T-cell (primary cell): ENCODE results near the gene TEX36. TPM values are rescaled to one million over a fixed set of nuclear protein-coding genes. Genes with fewer than 3 reads are reported as not detected.
"Not testable (repeated sequence)": the region's sequence is repeated elsewhere in the genome, so short reads cannot be mapped to it uniquely, and the experiment has no call there.

Experiments used
- ATAC-seq, 4 experiments: fragments of 200-7000 bp in 3 of 4; fragments of 150-1000 bp in 1 of 4; cut with Tn5 transposase; replicated peaks in 1 of 4; 1 replicate in 3 of 4; 2 replicates in 1 of 4; pipeline ENCODE4 v1.10.0; 2021; ENCODE audit warnings: moderate library complexity in 3 of 4, mild to moderate bottlenecking in 2 of 4, moderate number of reproducible peaks in 1 of 4
- CTCF ChIA-PET, 2 donors: fragments of 300-600 bp; sonication (Branson Sonifier 250); formaldehyde crosslinking; loops; one replicate each; lab custom pipeline; 2022; ENCODE audit warnings: antibody characterized with exemption in 2 of 2; lab: Charles Lee
- POLR2A ChIA-PET, 2 donors: fragments of 300-600 bp; sonication (Branson Sonifier 250); formaldehyde crosslinking; loops; one replicate each; lab custom pipeline; 2022; ENCODE audit warnings: antibody characterized with exemption in 2 of 2; lab: Charles Lee
- DNase-seq, 35 experiments: peaks; one replicate each; pipeline versions ENCODE4 v3.0.0 to v3.0.0-alpha.2; 2013 to 2023
- H3K27ac ChIP-seq: one replicate; pipeline ENCODE4 v1.5.1; 2013; ENCODE audit warnings: low read length
- H3K27me3 ChIP-seq, 2 experiments: replicated peaks in 1 of 2; 1 replicate in 1 of 2; 2 replicates in 1 of 2; pipeline versions ENCODE4 v1.6.1 to v1.7.0; 2013; ENCODE audit warnings: low read length in 1 of 2, mixed read lengths in 1 of 2; ENCODE audit not compliant: control insufficient read depth in 2 of 2, insufficient read depth in 2 of 2; ENCODE audit errors: extremely low read depth in 1 of 2
- H3K36me3 ChIP-seq, 2 donors: 1 replicate in 1 of 2; 2 replicates in 1 of 2; pipeline versions ENCODE4 v1.6.1 to v1.7.0; 2013; ENCODE audit warnings: low read length in 1 of 2; ENCODE audit not compliant: control insufficient read depth in 2 of 2, insufficient read depth in 1 of 2; ENCODE audit errors: extremely low read depth in 1 of 2
- H3K4me1 ChIP-seq, 2 experiments: 1 replicate in 1 of 2; 2 replicates in 1 of 2; pipeline versions ENCODE4 v1.6.1 to v1.7.0; 2013; ENCODE audit warnings: low read length in 2 of 2, mixed read lengths in 1 of 2; ENCODE audit not compliant: insufficient read depth in 2 of 2, control insufficient read depth in 1 of 2; ENCODE audit errors: extremely low read depth in 1 of 2
- H3K4me3 ChIP-seq, 2 donors: 1 replicate in 1 of 2; 2 replicates in 1 of 2; pipeline versions ENCODE4 v1.5.1 to v1.7.0; 2013; ENCODE audit warnings: mild to moderate bottlenecking in 2 of 2, low read length in 1 of 2, moderate library complexity in 1 of 2; ENCODE audit not compliant: control insufficient read depth in 1 of 2; ENCODE audit errors: extremely low read depth in 1 of 2
- H3K9me3 ChIP-seq: 2 replicates; pipeline ENCODE4 v1.7.0; 2013
- H3K27ac Mint-ChIP-seq, 2 donors: one replicate each; pipeline ENCODE4 v1.8.0; 2020 to 2021; ENCODE audit warnings: mild to moderate bottlenecking in 2 of 2, mixed read lengths in 2 of 2
- H3K27me3 Mint-ChIP-seq, 2 donors: one replicate each; pipeline ENCODE4 v1.8.0; 2021 to 2022; ENCODE audit warnings: mixed read lengths in 2 of 2
- H3K36me3 Mint-ChIP-seq: one replicate; pipeline ENCODE4 v1.8.0; 2021; ENCODE audit warnings: mixed read lengths
- H3K4me1 Mint-ChIP-seq, 3 donors: one replicate each; pipeline ENCODE4 v1.8.0; 2020 to 2022; ENCODE audit warnings: mixed read lengths in 3 of 3, mild to moderate bottlenecking in 1 of 3
- H3K4me3 Mint-ChIP-seq, 3 donors: one replicate each; pipeline ENCODE4 v1.8.0; 2020 to 2022; ENCODE audit warnings: mild to moderate bottlenecking in 3 of 3, mixed read lengths in 3 of 3, moderate library complexity in 3 of 3
- H3K9me3 Mint-ChIP-seq, 3 donors: one replicate each; pipeline ENCODE4 v1.8.0; 2020 to 2022; ENCODE audit warnings: mixed read lengths in 3 of 3
- WGBS: methylation state at CpG from one replicate; pipeline ENCODE4 v1.1.5; 2013; ENCODE audit warnings: missing lambda C conversion rate; ENCODE audit not compliant: insufficient coverage; 5-methylcytosine and 5-hydroxymethylcytosine counted together
- total RNA-seq, 35 experiments: library from RNA in 6 of 35; stranded (reverse) in 6 of 35; fragments of 120-200 nt in 1 of 35; gene quantifications; one replicate each; pipeline versions ENCODE4 v1.2.1 to v1.2.4 and lab custom pipeline; 2013 to 2026

TEX36 gene
- total RNA-seq, 5 donors from 2014 or later (not counting 1 experiment from before 2014, with no cell fraction given): not detected

DNA sequence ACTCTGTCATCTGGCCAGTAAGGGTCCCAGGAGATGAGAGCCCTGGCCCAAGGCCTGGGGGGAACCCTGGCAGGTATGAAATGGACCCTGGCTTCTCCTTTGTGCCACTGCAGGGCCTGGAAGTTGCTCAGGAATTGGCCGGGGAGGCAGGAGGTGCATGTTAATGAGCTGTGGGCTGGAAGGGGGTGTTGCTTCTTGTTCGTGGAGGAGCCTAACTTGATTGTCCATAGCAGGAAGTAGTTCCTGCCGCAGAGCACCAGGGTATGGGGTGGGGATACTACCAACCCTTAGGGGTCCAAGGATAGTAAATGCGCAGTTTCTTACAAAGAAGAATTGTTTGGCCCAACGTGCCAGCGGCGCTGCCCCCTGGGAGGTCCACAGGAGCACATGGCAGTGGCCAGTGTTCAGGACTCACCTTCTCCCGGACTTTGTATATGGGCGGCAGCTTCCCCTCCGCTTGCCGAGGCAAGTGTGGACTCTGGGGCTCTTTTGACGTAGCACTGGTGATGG, 21.5 kb downstream of the TEX36 start:
- CTCF ChIA-PET: no interaction called here
- DNase-seq (no peak), ATAC-seq (no peak)
- Mint-ChIP-seq H3K27me3 (peaks cover 12 to 14% of the 10 kb centered on the region in 2 donors), H3K27ac (no peak overlapping the region), H3K9me3 (no peaks in the 10 kb centered on the region), H3K36me3 (no peaks in the 10 kb centered on the region), H3K4me1 (no peaks in the 10 kb centered on the region), H3K4me3 (no peak overlapping the region)
- Histone ChIP-seq H3K27ac (no peak overlapping the region), H3K27me3 (peaks cover 0 to 10% of the 10 kb centered on the region in 2 experiments), H3K9me3 (no peaks in the 10 kb centered on the region), H3K4me1 (no peaks in the 10 kb centered on the region), H3K4me3 (no peak overlapping the region), H3K36me3 (no peaks in the 10 kb centered on the region)
- POLR2A ChIA-PET: no interaction called here
- 81% methylated on average over 11 of the region's 12 CpGs for WGBS

DNA sequence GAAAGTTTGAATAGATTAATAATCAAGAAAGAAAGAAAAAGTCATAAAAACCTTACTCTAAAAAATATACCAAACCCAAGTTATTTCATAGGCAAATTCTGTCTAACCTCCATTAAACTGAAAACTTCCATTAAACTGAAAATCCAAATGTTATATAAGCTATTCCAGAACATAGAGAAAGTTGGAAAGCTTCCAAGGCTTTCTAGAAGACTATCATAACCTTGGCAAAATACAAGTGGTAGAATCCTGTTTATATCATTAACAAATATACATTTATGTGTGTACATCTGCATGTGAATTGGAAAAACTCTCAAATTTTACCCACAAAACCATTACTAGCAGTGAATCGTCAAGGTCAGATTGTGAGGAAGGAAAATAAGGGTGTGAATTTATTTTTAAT, 23.9 kb downstream of the TEX36 start:
- H3K9me3 Mint-ChIP-seq: no peaks in the 10 kb centered on the region
- no peaks in the 10 kb centered on the region for H3K4me1 Mint-ChIP-seq
- H3K27ac ChIP-seq: no peak overlapping the region
- DNase-seq (no peak), ATAC-seq (no peak)
- no CpG with 5 or more reads among the region's 1 CpG for WGBS
- peaks cover 0 to 10% of the 10 kb centered on the region in 2 experiments for H3K27me3 ChIP-seq
- H3K27ac Mint-ChIP-seq: no peak overlapping the region
- ChIA-PET CTCF (no interaction called here), POLR2A (no interaction called here)
- H3K4me3 ChIP-seq: no peak overlapping the region
- H3K9me3 ChIP-seq: no peaks in the 10 kb centered on the region
- H3K27me3 Mint-ChIP-seq: peaks cover 9 to 12% of the 10 kb centered on the region in 2 donors
- H3K4me3 Mint-ChIP-seq: no peak overlapping the region
- H3K36me3 Mint-ChIP-seq: no peaks in the 10 kb centered on the region
- H3K4me1 ChIP-seq: no peaks in the 10 kb centered on the region
- H3K36me3 ChIP-seq: no peaks in the 10 kb centered on the region

DNA sequence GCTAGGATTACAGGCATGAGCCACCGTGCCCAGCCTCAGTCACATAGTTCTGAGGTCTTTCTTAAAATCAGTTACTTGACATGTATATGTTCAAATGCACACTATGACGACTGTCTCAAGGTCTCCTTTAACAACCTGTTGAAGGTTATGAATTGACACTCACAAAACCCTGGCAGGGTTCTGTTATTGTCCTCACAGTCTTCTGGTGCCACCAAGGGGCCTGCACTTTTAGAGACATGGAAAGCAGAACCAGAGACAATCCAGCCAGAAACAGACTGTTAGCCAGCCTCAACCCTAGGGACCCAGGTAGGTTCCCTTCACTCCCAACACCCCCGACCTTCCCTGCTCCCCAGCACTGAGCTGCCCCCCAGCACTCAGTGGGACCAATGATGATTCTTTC, 26.4 kb downstream of the TEX36 start:
- WGBS: 75% methylated on average over 3 of the region's 3 CpGs
- POLR2A ChIA-PET: no interaction called here
- no peaks in the 10 kb centered on the region for H3K9me3 Mint-ChIP-seq

DNA sequence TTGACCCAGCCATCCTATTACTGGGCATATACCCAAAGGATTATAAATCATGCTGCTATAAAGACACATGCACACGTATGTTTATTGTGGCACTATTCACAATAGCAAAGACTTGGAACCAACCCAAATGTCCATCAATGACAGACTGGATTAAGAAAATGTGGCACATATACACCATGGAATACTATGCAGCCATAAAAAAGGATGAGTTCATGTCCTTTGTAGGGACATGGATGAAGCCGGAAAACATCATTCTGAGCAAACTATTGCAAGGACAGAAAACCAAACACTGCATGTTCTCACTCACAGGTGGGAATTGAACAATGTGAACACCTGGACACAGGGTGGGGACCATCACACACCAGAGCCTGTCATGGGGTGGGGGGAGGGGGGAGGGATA, 29.9 kb downstream of the TEX36 start:
- no CpG with 5 or more reads among the region's 2 CpGs for WGBS
- H3K9me3 ChIP-seq, H3K27ac Mint-ChIP-seq, ATAC-seq, H3K9me3 Mint-ChIP-seq, H3K4me1 ChIP-seq, H3K36me3 ChIP-seq, CTCF ChIA-PET, POLR2A ChIA-PET, H3K27me3 ChIP-seq, H3K36me3 Mint-ChIP-seq, H3K4me3 Mint-ChIP-seq, H3K4me3 ChIP-seq, DNase-seq, H3K4me1 Mint-ChIP-seq, H3K27ac ChIP-seq: not testable (repeated sequence)
- H3K27me3 Mint-ChIP-seq: peaks cover 10 to 15% of the 10 kb centered on the region in 2 donors

More for the DNA sequence above, 26.4 kb downstream of the TEX36 start:
- H3K36me3 ChIP-seq: no peaks in the 10 kb centered on the region
- Mint-ChIP-seq H3K4me3 (no peak overlapping the region), H3K27me3 (peaks cover 6 to 12% of the 10 kb centered on the region in 2 donors), H3K27ac (no peak overlapping the region), H3K4me1 (no peaks in the 10 kb centered on the region), H3K36me3 (no peaks in the 10 kb centered on the region)
- peaks cover 0 to 6% of the 10 kb centered on the region in 2 experiments for H3K27me3 ChIP-seq
- DNase-seq (no peak), ATAC-seq (no peak)
- H3K9me3 ChIP-seq: no peaks in the 10 kb centered on the region
- no peak overlapping the region for H3K27ac ChIP-seq
- H3K4me1 ChIP-seq: no peaks in the 10 kb centered on the region
- no peak overlapping the region for H3K4me3 ChIP-seq
- CTCF ChIA-PET: no interaction called here

DNA sequence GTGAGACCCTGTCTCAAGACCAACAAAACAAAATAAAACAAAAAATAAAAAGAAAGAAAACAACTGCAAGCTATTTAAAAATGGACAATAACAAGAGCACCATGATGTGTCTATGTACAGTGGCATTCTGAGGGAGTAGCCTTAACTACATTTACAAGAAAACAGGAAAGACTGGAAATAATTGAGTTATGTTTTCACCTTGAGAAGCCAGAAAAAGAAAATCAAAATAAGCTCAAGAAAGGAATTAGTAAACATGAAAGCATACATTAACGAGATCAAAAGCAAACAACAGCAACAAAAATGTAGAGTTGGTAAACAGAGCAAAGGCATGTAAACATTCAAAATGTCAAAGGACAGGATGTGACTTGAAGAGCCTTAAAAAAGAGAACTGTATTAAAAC, 36.7 kb downstream of the TEX36 start:
- no peak for DNase-seq

DNA sequence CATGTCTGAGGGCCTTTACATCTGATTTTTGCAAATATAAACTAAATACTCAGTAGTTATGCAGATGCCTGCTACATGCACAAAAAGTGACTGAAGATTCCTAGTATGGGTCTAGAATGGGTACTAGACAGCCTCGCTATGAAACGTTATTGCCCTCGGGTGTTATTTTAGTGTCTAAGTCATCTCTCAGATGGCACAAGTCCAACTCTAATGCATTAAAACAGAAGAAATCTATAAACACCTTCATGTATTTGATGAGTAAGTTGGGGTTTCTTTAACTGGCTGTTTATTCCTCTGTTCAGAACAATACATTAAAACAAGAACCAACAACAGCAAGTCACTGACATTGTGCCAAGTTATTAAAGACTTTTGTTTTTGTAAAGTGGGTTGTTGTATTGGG, 41.6 kb downstream of the TEX36 start:
- Histone ChIP-seq H3K4me3 (no peak overlapping the region), H3K4me1 (no peaks in the 10 kb centered on the region), H3K27me3 (peaks cover 2 to 18% of the 10 kb centered on the region in 2 experiments), H3K9me3 (no peaks in the 10 kb centered on the region), H3K27ac (no peak overlapping the region), H3K36me3 (no peaks in the 10 kb centered on the region)
- Mint-ChIP-seq H3K4me1 (no peaks in the 10 kb centered on the region), H3K36me3 (no peaks in the 10 kb centered on the region), H3K27me3 (peaks cover 35 to 38% of the 10 kb centered on the region in 2 donors), H3K27ac (no peak overlapping the region), H3K4me3 (no peak overlapping the region), H3K9me3 (no peaks in the 10 kb centered on the region)
- no peak for DNase-seq
- POLR2A ChIA-PET: no interaction called here
- ATAC-seq: no peak
- no CpG with 5 or more reads among the region's 3 CpGs for WGBS
- CTCF ChIA-PET: no interaction called here

More for the DNA sequence above, 36.7 kb downstream of the TEX36 start:
- Mint-ChIP-seq H3K9me3 (peaks cover 0 to 5% (median 5%) of the 10 kb centered on the region in 3 donors), H3K27me3 (peaks cover 15 to 21% of the 10 kb centered on the region in 2 donors), H3K27ac (no peak overlapping the region), H3K4me3 (no peak overlapping the region), H3K4me1 (no peaks in the 10 kb centered on the region), H3K36me3 (no peaks in the 10 kb centered on the region)
- Histone ChIP-seq H3K9me3 (no peaks in the 10 kb centered on the region), H3K36me3 (no peaks in the 10 kb centered on the region), H3K27me3 (peaks cover 0 to 9% of the 10 kb centered on the region in 2 experiments), H3K27ac (no peak overlapping the region), H3K4me3 (no peak overlapping the region), H3K4me1 (no peaks in the 10 kb centered on the region)
- CTCF ChIA-PET: no interaction called here
- no CpG with 5 or more reads among the region's 1 CpG for WGBS
- POLR2A ChIA-PET: no interaction called here
- ATAC-seq: no peak

DNA sequence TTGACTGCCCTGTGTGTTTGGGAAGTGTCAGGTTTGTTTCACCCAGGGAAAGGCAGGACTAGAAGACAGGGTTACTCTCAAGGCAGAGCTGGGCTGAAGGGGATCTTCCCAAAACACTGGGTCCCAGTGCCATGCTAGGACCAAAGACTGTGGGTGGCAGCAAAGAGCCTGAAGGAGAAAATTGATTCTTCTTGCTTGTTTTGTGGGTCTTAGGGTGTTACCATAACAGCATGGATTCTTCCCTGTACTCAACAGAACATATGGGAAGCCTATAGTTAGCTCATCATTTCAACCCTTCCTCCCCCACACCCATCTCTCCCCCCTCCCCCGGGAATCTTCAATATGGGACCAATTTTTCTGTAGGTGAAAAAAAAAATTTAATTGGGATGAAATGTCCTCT, 42.3 kb downstream of the TEX36 start:
- Histone ChIP-seq H3K4me1 (no peaks in the 10 kb centered on the region), H3K27me3 (peaks cover 2 to 18% of the 10 kb centered on the region in 2 experiments), H3K4me3 (no peak overlapping the region), H3K36me3 (no peaks in the 10 kb centered on the region), H3K9me3 (no peaks in the 10 kb centered on the region), H3K27ac (no peak overlapping the region)
- H3K27me3 Mint-ChIP-seq: peaks cover 35 to 38% of the 10 kb centered on the region in 2 donors
- no peaks in the 10 kb centered on the region for H3K36me3 Mint-ChIP-seq
- no peak overlapping the region for H3K27ac Mint-ChIP-seq
- no peak for DNase-seq
- no peak overlapping the region for H3K4me3 Mint-ChIP-seq
- CTCF ChIA-PET: no interaction called here
- no peak for ATAC-seq
- H3K4me1 Mint-ChIP-seq: no peaks in the 10 kb centered on the region
- WGBS: no CpG with 5 or more reads among the region's 1 CpG
- POLR2A ChIA-PET: no interaction called here
- no peaks in the 10 kb centered on the region for H3K9me3 Mint-ChIP-seq
